LNCAP (cell line): Measurements from ENCODE around the gene BPIFA1.

Source experiments
- CTCF ChIP-seq: fragments of 450-650 bp; IDR thresholded peaks from 2 replicates; pipeline ENCODE4 v1.5.1; 2017; ENCODE audit warnings: mild to moderate bottlenecking

BPIFA1 gene

GRCh38 chr20:33240923-33241322 lies 5.1 kb downstream of the BPIFA1 start:
- TF ChIP-seq CTCF, result no peak

- no peak for TF ChIP-seq CTCF
These were observed 6.7 kb downstream of the BPIFA1 start for GRCh38 chr20:33242319-33243100.

- no peak for TF ChIP-seq CTCF
These were observed 10.3 kb downstream of the BPIFA1 start for GRCh38 chr20:33246077-33246476.

GRCh38 chr20:33249456-33249855 lies 13.7 kb downstream of the BPIFA1 start:
- no peak for TF ChIP-seq CTCF

GRCh38 chr20:33250666-33251065 lies 14.9 kb downstream of the BPIFA1 start:
- TF ChIP-seq CTCF, result no peak

- TF ChIP-seq CTCF, result no peak
These were observed 15.7 kb downstream of the BPIFA1 start for GRCh38 chr20:33251496-33251895.

- no peak for TF ChIP-seq CTCF
These were observed 16.7 kb downstream of the BPIFA1 start for GRCh38 chr20:33252460-33252859.

GRCh38 chr20:33255005-33255404 lies 19.2 kb downstream of the BPIFA1 start:
- no peak for TF ChIP-seq CTCF
